ENCODE results near the gene PTX4.

The PTX4 gene

GRCh38 chr16:1534021-1535020 is 45.6 kb upstream of the PTX4 start:
- no peak overlapping the region for H3K4me3 ChIP-seq (ENCODE audit: low read depth, low read length)

GRCh38 chr16:1533443-1533951 is 44.8 kb upstream of the PTX4 start, which contains the start of gene TMEM204:
TSS of gene TMEM204 (plus strand) at chr16:1533666. CDS start at chr16:1534276, 610 bp downstream.
- Histone ChIP-seq H3K36me3 (no peaks in the 10 kb centered on the region; the same call in 1 of the 2 replicates), H3K27me3 (ENCODE audit: insufficient read depth, low read depth, severe bottlenecking) (no peaks in the 10 kb centered on the region), H3K9me3 (ENCODE audit: severe bottlenecking) (no peaks in the 10 kb centered on the region), H3K4me3 (ENCODE audit: low read depth, low read length) (no peak within 1 kb of the TSS), H3K27ac (no peak within 1 kb of the TSS)
- DNase-seq, result no peak
- TF ChIP-seq, protein P1, sequence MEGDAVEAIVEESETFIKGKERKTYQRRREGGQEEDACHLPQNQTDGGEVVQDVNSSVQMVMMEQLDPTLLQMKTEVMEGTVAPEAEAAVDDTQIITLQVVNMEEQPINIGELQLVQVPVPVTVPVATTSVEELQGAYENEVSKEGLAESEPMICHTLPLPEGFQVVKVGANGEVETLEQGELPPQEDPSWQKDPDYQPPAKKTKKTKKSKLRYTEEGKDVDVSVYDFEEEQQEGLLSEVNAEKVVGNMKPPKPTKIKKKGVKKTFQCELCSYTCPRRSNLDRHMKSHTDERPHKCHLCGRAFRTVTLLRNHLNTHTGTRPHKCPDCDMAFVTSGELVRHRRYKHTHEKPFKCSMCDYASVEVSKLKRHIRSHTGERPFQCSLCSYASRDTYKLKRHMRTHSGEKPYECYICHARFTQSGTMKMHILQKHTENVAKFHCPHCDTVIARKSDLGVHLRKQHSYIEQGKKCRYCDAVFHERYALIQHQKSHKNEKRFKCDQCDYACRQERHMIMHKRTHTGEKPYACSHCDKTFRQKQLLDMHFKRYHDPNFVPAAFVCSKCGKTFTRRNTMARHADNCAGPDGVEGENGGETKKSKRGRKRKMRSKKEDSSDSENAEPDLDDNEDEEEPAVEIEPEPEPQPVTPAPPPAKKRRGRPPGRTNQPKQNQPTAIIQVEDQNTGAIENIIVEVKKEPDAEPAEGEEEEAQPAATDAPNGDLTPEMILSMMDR (IDR thresholded peaks at IDR 0.05; ENCODE audit: low read depth, low read length), result no peak

More at GRCh38 chr16:1534021-1535020, 45.6 kb upstream of the PTX4 start:
- no peaks in the 10 kb centered on the region; the same call in 1 of the 2 replicates for H3K36me3 ChIP-seq
- no peak for DNase-seq
- H3K27me3 ChIP-seq (ENCODE audit: insufficient read depth, low read depth, severe bottlenecking), result no peaks in the 10 kb centered on the region
- TF ChIP-seq, protein P1 (IDR thresholded peaks at IDR 0.05; ENCODE audit: low read depth, low read length), result no peak
- no peak overlapping the region for H3K27ac ChIP-seq
- H3K9me3 ChIP-seq (ENCODE audit: severe bottlenecking), result no peaks in the 10 kb centered on the region

DNA sequence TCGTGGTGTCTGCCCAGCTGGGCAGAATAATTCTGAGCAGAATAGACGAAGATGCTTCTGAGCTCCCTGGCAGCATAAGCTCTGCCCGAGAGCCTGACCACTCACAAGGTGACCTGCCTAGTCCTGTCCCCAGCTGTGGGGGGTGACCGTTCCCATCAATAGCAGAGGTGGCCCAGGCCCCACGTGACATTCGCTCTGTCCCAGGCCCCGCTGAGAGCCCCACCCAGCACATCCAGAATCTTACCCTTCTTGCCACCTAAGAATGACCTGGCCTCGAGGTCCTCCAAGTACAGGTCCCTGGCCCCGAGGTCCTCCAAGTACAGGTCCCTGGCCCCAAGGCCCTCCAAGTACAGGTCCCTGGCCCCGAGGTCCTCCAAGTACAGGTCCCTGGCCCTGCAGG is 44.0 kb upstream of the PTX4 start:
- Histone ChIP-seq H3K27ac (no peak overlapping the region), H3K27me3 (ENCODE audit: insufficient read depth, low read depth, severe bottlenecking) (no peaks in the 10 kb centered on the region), H3K4me3 (ENCODE audit: low read depth, low read length) (no peak overlapping the region), H3K36me3 (no peaks in the 10 kb centered on the region; the same call in 1 of the 2 replicates), H3K9me3 (ENCODE audit: severe bottlenecking) (no peaks in the 10 kb centered on the region)
- TF ChIP-seq, protein P1 (IDR thresholded peaks at IDR 0.05; ENCODE audit: low read depth, low read length), result no peak
- DNase-seq, result no peak

GRCh38 chr16:1532081-1532760 is 43.5 kb upstream of the PTX4 start:
- Histone ChIP-seq H3K36me3 (no peaks in the 10 kb centered on the region; the same call in 1 of the 2 replicates), H3K27ac (no peak overlapping the region), H3K27me3 (ENCODE audit: insufficient read depth, low read depth, severe bottlenecking) (no peaks in the 10 kb centered on the region), H3K4me3 (ENCODE audit: low read depth, low read length) (no peak overlapping the region), H3K9me3 (ENCODE audit: severe bottlenecking) (no peaks in the 10 kb centered on the region)
- TF ChIP-seq, protein P1 (IDR thresholded peaks at IDR 0.05; ENCODE audit: low read depth, low read length), result no peak
- no peak for DNase-seq

DNA sequence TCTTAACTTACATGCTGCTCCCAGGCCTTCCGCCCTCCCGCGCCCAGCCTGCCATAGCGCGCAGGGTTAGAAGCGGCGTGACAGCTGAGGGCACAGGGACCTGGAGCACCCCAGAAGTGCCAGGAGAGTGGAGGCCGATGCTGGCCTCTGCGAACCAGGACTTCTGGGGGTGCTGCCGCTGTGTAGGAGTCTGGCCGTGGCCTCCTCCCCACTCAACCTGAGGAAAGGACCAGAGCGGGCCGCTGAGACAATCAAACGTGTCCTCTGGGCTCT is 42.8 kb upstream of the PTX4 start:
- no peak overlapping the region for H3K4me3 ChIP-seq (ENCODE audit: low read depth, low read length)
- no peak for DNase-seq
- TF ChIP-seq, protein P1 (IDR thresholded peaks at IDR 0.05; ENCODE audit: low read depth, low read length), result no peak
- no peak overlapping the region for H3K27ac ChIP-seq
- no peaks in the 10 kb centered on the region for H3K27me3 ChIP-seq (ENCODE audit: insufficient read depth, low read depth, severe bottlenecking)
- H3K36me3 ChIP-seq, result no peaks in the 10 kb centered on the region; the same call in 1 of the 2 replicates
- H3K9me3 ChIP-seq (ENCODE audit: severe bottlenecking), result no peaks in the 10 kb centered on the region
